ENCODE results near the gene TRPM7. TPM values are rescaled to one million over a fixed set of nuclear protein-coding genes. Genes with fewer than 3 reads are reported as not detected.
"Not testable (repeated sequence)": the region's sequence is repeated elsewhere in the genome, so short reads cannot be mapped to it uniquely, and the experiment has no call there.

The TRPM7 gene
- total and polyA plus RNA-seq, 4 donors, result 6.3 to 81.1 (median 24.0) TPM

DNA sequence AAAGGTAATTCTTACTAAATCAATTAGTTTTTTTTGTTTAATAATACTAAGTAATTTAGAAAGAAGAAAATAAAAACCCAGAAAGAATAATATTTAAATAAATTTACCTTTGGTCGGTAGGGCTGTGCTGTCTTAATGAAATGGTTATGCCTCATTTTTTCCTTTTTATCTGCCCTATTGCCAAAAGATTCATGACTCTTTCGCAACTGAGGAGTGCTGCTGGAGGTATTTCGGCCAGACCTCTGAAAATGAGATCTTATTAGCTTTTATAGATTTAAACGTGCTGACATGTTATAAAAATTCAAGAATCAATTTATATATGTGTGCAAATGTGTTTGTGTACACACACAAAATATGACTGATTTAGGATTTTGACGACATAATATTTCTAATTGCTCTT is 73.0 kb downstream of the TRPM7 start (continued):
- TF ChIP-seq, protein P1, sequence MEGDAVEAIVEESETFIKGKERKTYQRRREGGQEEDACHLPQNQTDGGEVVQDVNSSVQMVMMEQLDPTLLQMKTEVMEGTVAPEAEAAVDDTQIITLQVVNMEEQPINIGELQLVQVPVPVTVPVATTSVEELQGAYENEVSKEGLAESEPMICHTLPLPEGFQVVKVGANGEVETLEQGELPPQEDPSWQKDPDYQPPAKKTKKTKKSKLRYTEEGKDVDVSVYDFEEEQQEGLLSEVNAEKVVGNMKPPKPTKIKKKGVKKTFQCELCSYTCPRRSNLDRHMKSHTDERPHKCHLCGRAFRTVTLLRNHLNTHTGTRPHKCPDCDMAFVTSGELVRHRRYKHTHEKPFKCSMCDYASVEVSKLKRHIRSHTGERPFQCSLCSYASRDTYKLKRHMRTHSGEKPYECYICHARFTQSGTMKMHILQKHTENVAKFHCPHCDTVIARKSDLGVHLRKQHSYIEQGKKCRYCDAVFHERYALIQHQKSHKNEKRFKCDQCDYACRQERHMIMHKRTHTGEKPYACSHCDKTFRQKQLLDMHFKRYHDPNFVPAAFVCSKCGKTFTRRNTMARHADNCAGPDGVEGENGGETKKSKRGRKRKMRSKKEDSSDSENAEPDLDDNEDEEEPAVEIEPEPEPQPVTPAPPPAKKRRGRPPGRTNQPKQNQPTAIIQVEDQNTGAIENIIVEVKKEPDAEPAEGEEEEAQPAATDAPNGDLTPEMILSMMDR (IDR thresholded peaks at IDR 0.05; ENCODE audit: low read depth, low read length, missing input control), result no peak

DNA sequence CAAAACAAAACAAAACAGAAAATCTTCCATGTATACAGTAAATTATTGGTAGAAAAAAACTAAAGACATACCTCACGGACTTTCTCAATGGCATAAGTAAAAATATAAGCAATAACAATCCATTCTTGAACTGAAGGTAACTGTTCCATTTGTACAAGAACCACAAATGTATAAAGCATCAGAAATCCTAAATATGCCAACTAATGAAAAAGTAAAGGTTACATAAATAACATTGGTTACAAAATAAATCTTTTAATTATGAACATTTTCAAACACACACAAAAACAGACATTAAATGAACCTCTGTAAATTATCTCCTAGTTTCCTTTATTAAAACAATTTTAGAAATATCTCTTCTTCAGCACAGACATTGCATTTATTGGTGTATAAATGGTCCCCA is 79.5 kb downstream of the TRPM7 start:
- TF ChIP-seq FOXA2 (IDR thresholded peaks at IDR 0.05) (no peak), EGR1 (IDR thresholded peaks at IDR 0.05; ENCODE audit: low read depth in 2 of 2) (no peak), ZBTB33 (IDR thresholded peaks at IDR 0.05) (no peak), SP1 (IDR thresholded peaks at IDR 0.05) (no peak), HNF4G (IDR thresholded peaks at IDR 0.05) (no peak), TAF1 (conservative IDR thresholded peaks at IDR 0.05) (no peak), HNF4A (conservative IDR thresholded peaks at IDR 0.05) (no peak)
- DNase-seq (ENCODE audit: low spot score), result no peak
- peaks cover 11 to 76% (median 54%) of the 10 kb centered on the region in 4 donors for H3K36me3 ChIP-seq (ENCODE audit: control insufficient read depth in 4 of 4, insufficient read depth in 3 of 4, low read depth in 1 of 4, low read length in 3 of 4)
- H3K27ac ChIP-seq (ENCODE audit: low read depth in 1 of 2, low read length in 2 of 2), result no peak overlapping the region
- peaks cover 0 to under 1% (median 0%) of the 10 kb centered on the region in 4 donors for H3K9me3 ChIP-seq (ENCODE audit: control insufficient read depth in 4 of 4, low read length in 3 of 4)
- H3K9ac ChIP-seq (ENCODE audit: low read depth in 1 of 2, low read length in 2 of 2), result no peak overlapping the region
- H3K4me1 ChIP-seq (ENCODE audit: control insufficient read depth in 4 of 4, insufficient read depth in 4 of 4, low read length in 3 of 4), result no peaks in the 10 kb centered on the region
- no peaks in the 10 kb centered on the region for H3K27me3 ChIP-seq (ENCODE audit: control insufficient read depth in 4 of 4, insufficient read depth in 4 of 4, low read length in 3 of 4)
- no peak overlapping the region for H3K4me3 ChIP-seq (ENCODE audit: low read depth in 1 of 3, low read length in 3 of 3)
- 99% methylated on average over 1 of the region's 1 CpG for WGBS

DNA sequence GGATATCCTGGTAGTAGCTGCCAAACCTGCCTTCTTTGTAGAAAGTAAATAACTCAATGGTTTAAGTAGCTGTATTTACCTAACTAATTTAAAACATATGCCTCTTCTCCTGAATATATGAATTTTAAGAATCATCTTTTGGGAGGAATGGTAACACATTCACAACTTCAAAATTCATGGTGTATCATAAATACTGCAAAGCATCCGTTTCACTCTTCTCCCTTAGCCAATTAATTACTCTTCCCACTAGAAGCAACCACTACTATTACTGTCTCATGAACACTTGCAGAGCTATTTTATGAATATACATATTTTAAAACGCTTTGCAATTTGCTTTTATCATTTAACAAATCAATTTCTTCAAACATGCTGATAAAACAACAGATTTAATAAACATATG is 81.1 kb downstream of the TRPM7 start:
- DNase-seq (ENCODE audit: low spot score), result no peak
- H3K36me3 ChIP-seq (ENCODE audit: control insufficient read depth in 4 of 4, insufficient read depth in 3 of 4, low read depth in 1 of 4, low read length in 3 of 4), result peaks cover 6 to 69% (median 45%) of the 10 kb centered on the region in 4 donors
- H3K4me3 ChIP-seq (ENCODE audit: low read depth in 1 of 3, low read length in 3 of 3), result no peak overlapping the region
- 94% methylated on average over 2 of the region's 2 CpGs for WGBS
- peaks cover 0 to 1% (median 0%) of the 10 kb centered on the region in 4 donors for H3K9me3 ChIP-seq (ENCODE audit: control insufficient read depth in 4 of 4, low read length in 3 of 4)
- no peak for TF ChIP-seq RAD21 (IDR thresholded peaks at IDR 0.05)
- no peak for TF ChIP-seq NR2F2 (IDR thresholded peaks at IDR 0.05)
- TF ChIP-seq FOXA2 (IDR thresholded peaks at IDR 0.05), result no peak
- TF ChIP-seq YY1 (IDR thresholded peaks at IDR 0.05), result no peak
- TF ChIP-seq GABPA (IDR thresholded peaks at IDR 0.05 in 1 of 2, conservative IDR thresholded peaks at IDR 0.05 in 1 of 2), result no peak
- no peak for TF ChIP-seq EGR1 (IDR thresholded peaks at IDR 0.05; ENCODE audit: low read depth in 2 of 2)
- H3K27ac ChIP-seq (ENCODE audit: low read depth in 1 of 2, low read length in 2 of 2), result no peak overlapping the region
- H3K9ac ChIP-seq (ENCODE audit: low read depth in 1 of 2, low read length in 2 of 2), result no peak overlapping the region
- H3K27me3 ChIP-seq (ENCODE audit: control insufficient read depth in 4 of 4, insufficient read depth in 4 of 4, low read length in 3 of 4), result no peaks in the 10 kb centered on the region
- H3K4me1 ChIP-seq (ENCODE audit: control insufficient read depth in 4 of 4, insufficient read depth in 4 of 4, low read length in 3 of 4), result no peaks in the 10 kb centered on the region

- not testable (repeated sequence) for H3K27ac ChIP-seq (ENCODE audit: low read depth in 1 of 2, low read length in 2 of 2); H3K27me3 ChIP-seq (ENCODE audit: control insufficient read depth in 4 of 4, insufficient read depth in 4 of 4, low read length in 3 of 4); H3K4me3 ChIP-seq (ENCODE audit: low read depth in 1 of 3, low read length in 3 of 3); H3K9ac ChIP-seq (ENCODE audit: low read depth in 1 of 2, low read length in 2 of 2); DNase-seq (ENCODE audit: low spot score); H3K4me1 ChIP-seq (ENCODE audit: control insufficient read depth in 4 of 4, insufficient read depth in 4 of 4, low read length in 3 of 4); H3K9me3 ChIP-seq (ENCODE audit: control insufficient read depth in 4 of 4, low read length in 3 of 4)
- H3K36me3 ChIP-seq (ENCODE audit: control insufficient read depth in 4 of 4, insufficient read depth in 3 of 4, low read depth in 1 of 4, low read length in 3 of 4), result peaks cover 8 to 55% (median 46%) of the 10 kb centered on the region in 4 donors
- 89% methylated on average over 5 of the region's 5 CpGs for WGBS
These were observed 84.6 kb downstream of the TRPM7 start for GRCh38 chr15:50602028-50602427.

All from liver (tissue), 9 donors.